ENCODE measurements around the gene TRMT44. TPM values are rescaled to one million over a fixed set of nuclear protein-coding genes. Genes with fewer than 3 reads are reported as not detected.

The TRMT44 gene
- total and polyA plus RNA-seq, 2 of the 13 experiments (the other 11 are each of a cell fraction or from before 2014, with no cell fraction given), result 5.8 to 8.6 TPM

DNA sequence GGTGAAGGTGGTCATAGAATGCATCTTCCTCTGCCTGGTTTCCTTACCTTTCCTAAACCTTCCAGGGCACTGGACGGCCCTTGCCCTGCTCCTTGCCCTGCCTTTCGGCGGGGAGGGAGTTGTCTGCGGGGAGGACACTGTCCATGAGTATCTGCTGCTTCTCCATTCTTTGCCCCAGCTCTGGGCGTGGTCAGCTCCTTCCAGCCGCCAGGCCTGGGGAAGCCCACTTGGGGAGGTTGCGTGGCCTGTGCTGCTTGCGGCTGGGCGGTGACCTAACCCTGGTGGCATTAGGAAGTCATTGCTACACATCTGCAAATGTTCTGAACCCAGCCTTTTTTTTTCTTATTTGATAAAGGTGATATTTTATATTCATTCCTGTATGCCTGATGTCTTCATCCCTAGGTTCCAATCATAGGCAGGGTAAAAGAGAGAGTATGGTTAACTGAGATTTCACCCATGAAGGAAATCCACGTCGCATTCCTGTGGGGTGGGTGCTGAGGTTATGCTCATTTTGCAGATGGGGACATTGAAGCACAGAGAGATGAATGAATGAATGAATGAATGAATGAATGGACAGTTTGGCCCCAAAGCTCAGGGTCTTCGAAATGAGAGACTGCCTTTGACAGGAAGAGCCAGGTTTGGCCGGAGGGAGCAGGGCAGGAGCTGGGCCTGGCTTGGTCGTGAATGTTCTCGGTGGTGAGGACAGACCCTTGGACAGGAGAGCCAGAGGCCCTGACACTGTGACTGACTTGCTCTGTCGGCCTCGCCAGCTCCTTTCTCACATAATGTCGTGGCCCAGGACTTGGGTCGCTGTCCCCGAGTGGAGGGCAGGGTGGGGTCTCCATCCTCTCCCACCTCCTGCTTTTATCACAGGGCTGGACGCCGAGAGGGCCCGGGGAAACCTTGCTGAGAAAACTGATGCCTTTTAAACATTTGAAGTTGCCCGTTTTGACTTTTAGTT is 81.9 kb downstream of the TRMT44 start:
- Histone ChIP-seq H4K20me1 (ENCODE audit: insufficient read depth, low read length) (no peaks in the 10 kb centered on the region), H3K36me3 (replicated peaks in 1 of 2; ENCODE audit: control insufficient read depth in 1 of 2, insufficient read depth in 2 of 2, low read length in 2 of 2) (no peaks in the 10 kb centered on the region), H3K4me1 (ENCODE audit: insufficient read depth, low read length) (peaks cover 9% of the 10 kb centered on the region), H3K27me3 (ENCODE audit: control insufficient read depth in 1 of 2, insufficient read depth in 2 of 2, low read length in 2 of 2) (peaks cover 2 to 8% of the 10 kb centered on the region in 2 experiments; a peak in 3 of 5 replicates), H3K9me3 (ENCODE audit: low read length) (no peaks in the 10 kb centered on the region), H3K9ac (ENCODE audit: insufficient read depth, low read depth, low read length) (no peak overlapping the region), H2AFZ (ENCODE audit: low read length) (no peak overlapping the region), H3K27ac (ENCODE audit: extremely low read length, insufficient read depth, low read length) (no peak overlapping the region), H3K4me2 (ENCODE audit: low read depth, low read length) (no peak overlapping the region), H3K4me3 (replicated peaks in 1 of 3; ENCODE audit: insufficient read depth in 1 of 3, low read depth in 2 of 3, low read length in 3 of 3) (no peak overlapping the region), H3K79me2 (ENCODE audit: insufficient read depth, low read length) (no peaks in the 10 kb centered on the region)
- no peak for DNase-seq (ENCODE audit: low spot score)
- in situ Hi-C loops (cut with HindIII; ENCODE audit: extremely low pct_ligation_motif_present, low pct_unique_long_range_greater_than_20kb), result no loop called here
- intact Hi-C loops (cut with micrococcal nuclease; ENCODE audit: unreplicated experiment), result no loop called here
- ChIA-PET POLR2A (no interaction called here), CTCF (ENCODE audit: low intra/inter-chr PET ratio, low total read pairs) (no interaction called here)
- BruUV-seq (replicated peaks), result no TSS peak
- 34% methylated on average over 20 of the region's 24 CpGs for WGBS (ENCODE audit: low lambda C conversion rate)
- FAIRE-seq, result no peak
- no peak for ATAC-seq
- TF ChIP-seq, protein P1, sequence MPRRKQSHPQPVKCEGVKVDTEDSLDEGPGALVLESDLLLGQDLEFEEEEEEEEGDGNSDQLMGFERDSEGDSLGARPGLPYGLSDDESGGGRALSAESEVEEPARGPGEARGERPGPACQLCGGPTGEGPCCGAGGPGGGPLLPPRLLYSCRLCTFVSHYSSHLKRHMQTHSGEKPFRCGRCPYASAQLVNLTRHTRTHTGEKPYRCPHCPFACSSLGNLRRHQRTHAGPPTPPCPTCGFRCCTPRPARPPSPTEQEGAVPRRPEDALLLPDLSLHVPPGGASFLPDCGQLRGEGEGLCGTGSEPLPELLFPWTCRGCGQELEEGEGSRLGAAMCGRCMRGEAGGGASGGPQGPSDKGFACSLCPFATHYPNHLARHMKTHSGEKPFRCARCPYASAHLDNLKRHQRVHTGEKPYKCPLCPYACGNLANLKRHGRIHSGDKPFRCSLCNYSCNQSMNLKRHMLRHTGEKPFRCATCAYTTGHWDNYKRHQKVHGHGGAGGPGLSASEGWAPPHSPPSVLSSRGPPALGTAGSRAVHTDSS (CRISPR knock-in tag; conservative IDR thresholded peaks at IDR 0.05), result no peak
- no peak for TF ChIP-seq MTA3 (CRISPR knock-in tag; IDR thresholded peaks at IDR 0.05)
- no peak for TF ChIP-seq ZNF75D (CRISPR knock-in tag; IDR thresholded peaks at IDR 0.05; ENCODE audit: borderline replicate concordance)
- TF ChIP-seq NFYB (CRISPR knock-in tag; IDR thresholded peaks at IDR 0.05), result no peak
- TF ChIP-seq, protein P2, sequence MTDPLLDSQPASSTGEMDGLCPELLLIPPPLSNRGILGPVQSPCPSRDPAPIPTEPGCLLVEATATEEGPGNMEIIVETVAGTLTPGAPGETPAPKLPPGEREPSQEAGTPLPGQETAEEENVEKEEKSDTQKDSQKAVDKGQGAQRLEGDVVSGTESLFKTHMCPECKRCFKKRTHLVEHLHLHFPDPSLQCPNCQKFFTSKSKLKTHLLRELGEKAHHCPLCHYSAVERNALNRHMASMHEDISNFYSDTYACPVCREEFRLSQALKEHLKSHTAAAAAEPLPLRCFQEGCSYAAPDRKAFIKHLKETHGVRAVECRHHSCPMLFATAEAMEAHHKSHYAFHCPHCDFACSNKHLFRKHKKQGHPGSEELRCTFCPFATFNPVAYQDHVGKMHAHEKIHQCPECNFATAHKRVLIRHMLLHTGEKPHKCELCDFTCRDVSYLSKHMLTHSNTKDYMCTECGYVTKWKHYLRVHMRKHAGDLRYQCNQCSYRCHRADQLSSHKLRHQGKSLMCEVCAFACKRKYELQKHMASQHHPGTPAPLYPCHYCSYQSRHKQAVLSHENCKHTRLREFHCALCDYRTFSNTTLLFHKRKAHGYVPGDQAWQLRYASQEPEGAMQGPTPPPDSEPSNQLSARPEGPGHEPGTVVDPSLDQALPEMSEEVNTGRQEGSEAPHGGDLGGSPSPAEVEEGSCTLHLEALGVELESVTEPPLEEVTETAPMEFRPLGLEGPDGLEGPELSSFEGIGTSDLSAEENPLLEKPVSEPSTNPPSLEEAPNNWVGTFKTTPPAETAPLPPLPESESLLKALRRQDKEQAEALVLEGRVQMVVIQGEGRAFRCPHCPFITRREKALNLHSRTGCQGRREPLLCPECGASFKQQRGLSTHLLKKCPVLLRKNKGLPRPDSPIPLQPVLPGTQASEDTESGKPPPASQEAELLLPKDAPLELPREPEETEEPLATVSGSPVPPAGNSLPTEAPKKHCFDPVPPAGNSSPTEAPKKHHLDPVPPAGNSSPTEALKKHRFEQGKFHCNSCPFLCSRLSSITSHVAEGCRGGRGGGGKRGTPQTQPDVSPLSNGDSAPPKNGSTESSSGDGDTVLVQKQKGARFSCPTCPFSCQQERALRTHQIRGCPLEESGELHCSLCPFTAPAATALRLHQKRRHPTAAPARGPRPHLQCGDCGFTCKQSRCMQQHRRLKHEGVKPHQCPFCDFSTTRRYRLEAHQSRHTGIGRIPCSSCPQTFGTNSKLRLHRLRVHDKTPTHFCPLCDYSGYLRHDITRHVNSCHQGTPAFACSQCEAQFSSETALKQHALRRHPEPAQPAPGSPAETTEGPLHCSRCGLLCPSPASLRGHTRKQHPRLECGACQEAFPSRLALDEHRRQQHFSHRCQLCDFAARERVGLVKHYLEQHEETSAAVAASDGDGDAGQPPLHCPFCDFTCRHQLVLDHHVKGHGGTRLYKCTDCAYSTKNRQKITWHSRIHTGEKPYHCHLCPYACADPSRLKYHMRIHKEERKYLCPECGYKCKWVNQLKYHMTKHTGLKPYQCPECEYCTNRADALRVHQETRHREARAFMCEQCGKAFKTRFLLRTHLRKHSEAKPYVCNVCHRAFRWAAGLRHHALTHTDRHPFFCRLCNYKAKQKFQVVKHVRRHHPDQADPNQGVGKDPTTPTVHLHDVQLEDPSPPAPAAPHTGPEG (CRISPR knock-in tag; IDR thresholded peaks at IDR 0.05), result no peak
- TF ChIP-seq, protein P3, sequence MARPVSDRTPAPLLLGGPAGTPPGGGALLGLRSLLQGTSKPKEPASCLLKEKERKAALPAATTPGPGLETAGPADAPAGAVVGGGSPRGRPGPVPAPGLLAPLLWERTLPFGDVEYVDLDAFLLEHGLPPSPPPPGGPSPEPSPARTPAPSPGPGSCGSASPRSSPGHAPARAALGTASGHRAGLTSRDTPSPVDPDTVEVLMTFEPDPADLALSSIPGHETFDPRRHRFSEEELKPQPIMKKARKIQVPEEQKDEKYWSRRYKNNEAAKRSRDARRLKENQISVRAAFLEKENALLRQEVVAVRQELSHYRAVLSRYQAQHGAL (CRISPR knock-in tag; IDR thresholded peaks at IDR 0.05; ENCODE audit: not compliant biosample characterization), result no peak
- no peak for TF ChIP-seq NBN (conservative IDR thresholded peaks at IDR 0.05)
- no peak for TF ChIP-seq TSC22D2 (CRISPR knock-in tag; IDR thresholded peaks at IDR 0.05; ENCODE audit: borderline replicate concordance)
- TF ChIP-seq, protein P4, sequence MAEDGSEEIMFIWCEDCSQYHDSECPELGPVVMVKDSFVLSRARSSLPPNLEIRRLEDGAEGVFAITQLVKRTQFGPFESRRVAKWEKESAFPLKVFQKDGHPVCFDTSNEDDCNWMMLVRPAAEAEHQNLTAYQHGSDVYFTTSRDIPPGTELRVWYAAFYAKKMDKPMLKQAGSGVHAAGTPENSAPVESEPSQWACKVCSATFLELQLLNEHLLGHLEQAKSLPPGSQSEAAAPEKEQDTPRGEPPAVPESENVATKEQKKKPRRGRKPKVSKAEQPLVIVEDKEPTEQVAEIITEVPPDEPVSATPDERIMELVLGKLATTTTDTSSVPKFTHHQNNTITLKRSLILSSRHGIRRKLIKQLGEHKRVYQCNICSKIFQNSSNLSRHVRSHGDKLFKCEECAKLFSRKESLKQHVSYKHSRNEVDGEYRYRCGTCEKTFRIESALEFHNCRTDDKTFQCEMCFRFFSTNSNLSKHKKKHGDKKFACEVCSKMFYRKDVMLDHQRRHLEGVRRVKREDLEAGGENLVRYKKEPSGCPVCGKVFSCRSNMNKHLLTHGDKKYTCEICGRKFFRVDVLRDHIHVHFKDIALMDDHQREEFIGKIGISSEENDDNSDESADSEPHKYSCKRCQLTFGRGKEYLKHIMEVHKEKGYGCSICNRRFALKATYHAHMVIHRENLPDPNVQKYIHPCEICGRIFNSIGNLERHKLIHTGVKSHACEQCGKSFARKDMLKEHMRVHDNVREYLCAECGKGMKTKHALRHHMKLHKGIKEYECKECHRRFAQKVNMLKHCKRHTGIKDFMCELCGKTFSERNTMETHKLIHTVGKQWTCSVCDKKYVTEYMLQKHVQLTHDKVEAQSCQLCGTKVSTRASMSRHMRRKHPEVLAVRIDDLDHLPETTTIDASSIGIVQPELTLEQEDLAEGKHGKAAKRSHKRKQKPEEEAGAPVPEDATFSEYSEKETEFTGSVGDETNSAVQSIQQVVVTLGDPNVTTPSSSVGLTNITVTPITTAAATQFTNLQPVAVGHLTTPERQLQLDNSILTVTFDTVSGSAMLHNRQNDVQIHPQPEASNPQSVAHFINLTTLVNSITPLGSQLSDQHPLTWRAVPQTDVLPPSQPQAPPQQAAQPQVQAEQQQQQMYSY (CRISPR knock-in tag; IDR thresholded peaks at IDR 0.05), result no peak
- no peak for TF ChIP-seq CBX2 (IDR thresholded peaks at IDR 0.05; ENCODE audit: low read depth, low read length)
- no peak for TF ChIP-seq CBX2 (CRISPR knock-in tag; IDR thresholded peaks at IDR 0.05; ENCODE audit: low read depth)
